ENCODE data around the gene PCBP2. TPM values are rescaled to one million over a fixed set of nuclear protein-coding genes. Genes with fewer than 3 reads are reported as not detected.

Gene PCBP2
- total RNA-seq, 2 experiments from 2014 or later: 881 to 999 TPM

DNA sequence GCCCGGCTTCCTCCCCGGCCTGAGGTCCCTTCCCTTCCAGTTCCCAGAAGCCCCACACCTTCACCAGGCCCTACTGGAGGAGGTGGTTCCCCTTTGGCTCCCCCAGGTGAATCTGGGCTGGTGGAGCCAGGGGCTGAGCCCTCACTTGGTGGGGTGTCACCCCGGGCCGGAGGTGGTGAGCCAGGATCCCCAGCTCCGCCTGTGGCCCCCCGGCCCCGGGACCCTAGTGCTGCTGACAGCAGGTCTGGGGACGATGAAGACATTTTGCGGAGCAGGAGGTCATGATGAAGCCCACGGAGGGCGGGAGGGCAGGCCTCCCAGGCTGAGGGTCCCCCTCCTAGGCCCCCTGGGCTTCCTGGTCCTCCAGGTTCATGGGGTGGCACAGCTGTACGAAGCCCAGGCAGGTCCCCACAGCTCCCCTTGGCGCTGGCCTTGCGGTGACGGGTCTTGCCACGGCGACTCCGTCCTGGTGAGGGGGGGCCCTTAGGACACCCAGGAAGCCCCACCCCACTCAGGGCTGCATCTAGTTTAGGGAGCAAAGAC lies 30.8 kb downstream of the PCBP2 start:
- Mint-ChIP-seq H3K4me1 (peaks cover 2% of the 10 kb centered on the region), H3K27ac (no peak overlapping the region), H3K27me3 (no peaks in the 10 kb centered on the region), H3K4me3 (no peak overlapping the region), H3K9me3 (ENCODE audit: low read depth) (no peaks in the 10 kb centered on the region), H3K36me3 (ENCODE audit: low read depth) (peaks cover 57% of the 10 kb centered on the region)
- ChIA-PET CTCF (interaction anchor here (0.9 to 2.8 kb wide), 11 partner anchors 10 to 159 kb away, joined by 3 to 13 read pairs (median 4); partner anchors contain the start of gene TARBP2), POLR2A (interaction anchor here (0.5 to 3.7 kb wide), 9 partner anchors 9 to 130 kb away, joined by 3 to 25 read pairs (median 4); partner anchors contain the start of genes MAP3K12 and TARBP2)
- ATAC-seq (no peak), DNase-seq (no peak)
- intact Hi-C loops (cut with DNase I, micrococcal nuclease): no loop called here

DNA sequence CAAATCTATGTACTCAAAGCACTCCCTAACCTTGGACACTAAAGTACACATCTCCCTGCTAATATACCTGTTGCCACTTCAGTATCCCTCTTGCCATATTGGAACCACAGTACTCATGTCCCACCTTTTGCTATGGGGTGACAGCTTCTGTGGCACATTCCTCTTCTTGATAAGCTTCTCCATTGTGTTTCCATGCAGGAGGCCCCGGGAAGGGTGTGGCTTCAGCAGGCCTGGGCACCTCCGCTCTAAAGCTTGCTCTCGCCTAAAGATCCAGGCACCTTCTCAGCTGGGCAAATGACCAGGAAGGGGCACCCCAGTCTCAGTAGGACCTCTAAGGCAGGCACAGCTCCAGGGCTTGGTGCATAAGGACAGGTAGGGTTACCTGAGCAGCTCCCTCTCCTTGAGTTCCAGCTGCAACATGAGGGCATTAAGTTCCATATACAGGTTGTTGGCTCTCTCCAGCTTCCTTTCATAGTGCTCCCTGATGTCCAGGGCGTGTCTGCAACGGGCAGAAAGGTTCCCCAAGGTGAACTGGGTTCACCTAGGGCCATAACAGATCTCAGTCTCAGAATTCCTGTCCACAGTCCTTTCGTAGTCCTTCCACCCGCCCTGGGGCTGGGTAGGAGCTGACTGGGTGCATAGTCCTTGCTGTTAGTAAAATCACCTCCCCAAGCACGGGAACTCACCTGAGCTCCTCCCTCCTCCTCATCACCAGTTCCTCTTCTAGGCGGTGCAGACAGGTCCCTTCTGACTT lies 31.5 kb downstream of the PCBP2 start:
- no peak for DNase-seq
- POLR2A ChIA-PET: interaction anchor here (0.6 to 3.7 kb wide), 9 partner anchors 8 to 138 kb away, joined by 3 to 25 read pairs (median 3); partner anchors contain the start of genes MAP3K12 and TARBP2
- Mint-ChIP-seq H3K4me3 (no peak overlapping the region), H3K36me3 (ENCODE audit: low read depth) (peaks cover 51% of the 10 kb centered on the region), H3K27me3 (no peaks in the 10 kb centered on the region), H3K9me3 (ENCODE audit: low read depth) (no peaks in the 10 kb centered on the region), H3K4me1 (peaks cover 2% of the 10 kb centered on the region), H3K27ac (peak overlapping the region; percentile 11)
- intact Hi-C loops (cut with DNase I, micrococcal nuclease): no loop called here
- CTCF ChIA-PET: interaction anchor here (0.9 to 2.8 kb wide), 5 partner anchors 10 to 138 kb away, joined by 3 to 13 read pairs (median 4); no protein-coding TSS in a partner anchor
- no peak for ATAC-seq

DNA sequence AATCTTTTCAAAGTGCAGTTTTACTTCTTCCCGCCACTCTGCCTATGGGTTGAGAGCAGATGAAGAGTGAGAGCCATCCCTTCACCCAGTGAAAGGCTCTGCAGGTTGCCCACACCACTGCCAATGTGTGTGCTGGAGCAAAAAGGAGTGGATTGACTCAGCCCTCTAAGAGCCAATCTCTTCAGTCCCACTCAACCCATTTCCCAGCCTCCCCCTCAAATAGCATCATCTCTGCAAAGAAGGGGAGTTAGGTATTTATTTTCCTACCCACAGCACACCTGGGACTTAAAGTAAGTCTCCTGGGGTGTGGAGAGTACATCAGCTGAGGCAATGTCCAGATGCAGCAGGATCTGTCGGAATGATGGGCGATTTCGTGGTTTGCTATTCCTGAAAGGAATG lies 32.1 kb downstream of the PCBP2 start:
- no peaks in the 10 kb centered on the region for H3K27me3 Mint-ChIP-seq
- ATAC-seq (peak; percentile 34), DNase-seq (no peak)
- ChIA-PET CTCF (interaction anchor here (1.0 to 2.8 kb wide), 2 partner anchors 11 to 26 kb away, joined by 3 to 13 read pairs; no protein-coding TSS in a partner anchor), POLR2A (interaction anchor here (1.2 to 3.7 kb wide), 4 partner anchors 8 to 139 kb away, joined by 3 to 25 read pairs (median 14); partner anchors contain the start of gene TARBP2)
- no peak overlapping the region for H3K4me3 Mint-ChIP-seq
- no peaks in the 10 kb centered on the region for H3K4me1 Mint-ChIP-seq
- peak overlapping the region; percentile 11 for H3K27ac Mint-ChIP-seq
- peaks cover 48% of the 10 kb centered on the region for H3K36me3 Mint-ChIP-seq (ENCODE audit: low read depth)
- intact Hi-C loops (cut with DNase I, micrococcal nuclease): no loop called here
- no peaks in the 10 kb centered on the region for H3K9me3 Mint-ChIP-seq (ENCODE audit: low read depth)

DNA sequence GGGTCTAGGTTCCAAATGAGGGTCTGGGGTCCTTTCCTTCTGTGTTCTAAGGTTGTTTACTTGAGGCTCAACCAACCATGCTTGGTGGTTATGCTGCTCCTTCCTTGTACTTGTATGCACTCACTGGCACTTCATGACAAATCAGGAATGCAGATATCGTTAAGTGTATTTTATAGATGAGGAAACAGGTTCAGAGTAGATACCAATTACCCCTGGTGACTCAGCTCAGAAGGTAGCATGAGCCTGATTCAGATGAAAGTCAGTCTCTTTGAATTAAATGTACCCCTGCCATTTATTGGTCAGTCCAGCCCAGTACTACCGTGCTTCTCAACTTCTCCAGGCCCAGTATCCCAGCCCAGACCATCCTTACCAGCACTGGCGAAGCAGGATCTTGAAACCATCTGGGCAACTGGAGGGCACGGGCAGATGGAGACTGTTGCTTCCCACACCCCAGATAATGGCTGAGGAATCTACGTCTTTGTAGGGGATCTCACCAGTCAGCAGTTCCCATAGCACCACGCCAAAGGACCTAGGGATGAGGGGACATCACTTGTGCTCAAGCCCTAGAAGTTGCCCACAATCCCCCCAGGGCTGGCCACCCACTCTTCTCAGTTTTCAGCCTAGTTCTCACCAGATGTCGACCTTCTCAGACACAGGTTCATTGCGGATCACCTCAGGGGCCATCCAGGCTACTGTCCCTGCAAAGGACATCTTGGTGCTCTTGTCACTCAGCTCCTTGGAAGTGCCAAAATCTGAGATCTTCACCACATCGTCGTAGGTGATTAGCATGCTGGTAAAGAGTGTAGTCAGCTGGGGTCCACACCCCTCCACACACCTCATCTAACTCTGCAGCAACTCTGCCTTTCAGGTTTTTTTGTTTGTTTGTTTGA lies 33.0 kb downstream of the PCBP2 start:
- ChIA-PET POLR2A (interaction anchor here (1.2 kb wide), 1 partner anchor 12 kb away, joined by 3 read pairs; no protein-coding TSS in a partner anchor), CTCF (interaction anchor here (0.5 to 1.0 kb wide), 3 partner anchors 9 to 80 kb away, joined by 3 read pairs; no protein-coding TSS in a partner anchor)
- H3K4me3 Mint-ChIP-seq: no peak overlapping the region
- DNase-seq (no peak), ATAC-seq (no peak)
- no peaks in the 10 kb centered on the region for H3K27me3 Mint-ChIP-seq
- intact Hi-C loops (cut with DNase I, micrococcal nuclease): no loop called here
- no peak overlapping the region for H3K27ac Mint-ChIP-seq
- H3K36me3 Mint-ChIP-seq (ENCODE audit: low read depth): peaks cover 39% of the 10 kb centered on the region
- no peaks in the 10 kb centered on the region for H3K9me3 Mint-ChIP-seq (ENCODE audit: low read depth)
- H3K4me1 Mint-ChIP-seq: no peaks in the 10 kb centered on the region

DNA sequence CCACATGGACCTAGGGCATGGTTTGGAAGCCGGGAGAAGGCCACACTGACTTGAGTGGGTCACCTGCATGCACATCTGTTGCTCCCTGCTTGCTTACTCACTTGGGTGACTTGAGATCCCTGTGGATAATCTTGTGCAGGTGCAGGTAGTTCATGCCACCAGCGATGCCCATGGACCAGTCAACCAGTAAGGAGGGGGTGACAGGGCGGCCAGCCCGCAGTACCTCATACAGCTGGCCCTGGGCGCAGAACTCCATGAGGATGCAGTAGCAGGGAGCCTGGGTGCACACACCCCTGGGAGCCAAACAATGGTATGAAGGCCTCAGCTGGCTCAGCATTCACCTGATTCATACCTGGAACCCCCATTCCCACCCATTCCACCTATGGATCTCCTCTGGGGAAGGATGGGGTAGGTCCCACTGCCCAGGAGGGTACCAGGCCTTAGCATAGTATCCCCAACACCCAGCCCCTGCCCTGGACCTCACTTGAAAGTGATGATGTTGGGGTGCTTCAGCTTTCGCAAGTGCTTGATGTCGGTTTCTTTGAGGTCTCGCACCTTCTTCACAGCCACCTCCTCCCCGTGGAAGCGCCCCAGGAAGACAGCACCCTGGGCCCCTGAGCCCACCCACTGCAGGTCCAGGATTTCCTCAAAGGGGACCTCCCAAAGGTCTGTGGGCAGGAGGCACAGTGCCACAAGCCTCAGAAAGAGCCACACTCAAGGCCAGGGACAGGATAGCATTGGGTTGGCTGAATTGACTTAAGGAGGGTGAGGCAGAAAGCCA lies 34.2 kb downstream of the PCBP2 start:
- Mint-ChIP-seq H3K36me3 (ENCODE audit: low read depth) (peaks cover 31% of the 10 kb centered on the region), H3K4me3 (no peak overlapping the region), H3K27ac (peak overlapping the region; percentile 33), H3K9me3 (ENCODE audit: low read depth) (no peaks in the 10 kb centered on the region), H3K4me1 (no peaks in the 10 kb centered on the region), H3K27me3 (no peaks in the 10 kb centered on the region)
- ChIA-PET POLR2A (interaction anchor here (1.2 kb wide), 1 partner anchor 14 kb away, joined by 3 read pairs; no protein-coding TSS in a partner anchor), CTCF (no interaction called here)
- intact Hi-C loops (cut with DNase I, micrococcal nuclease): no loop called here
- DNase-seq (no peak), ATAC-seq (no peak)

DNA sequence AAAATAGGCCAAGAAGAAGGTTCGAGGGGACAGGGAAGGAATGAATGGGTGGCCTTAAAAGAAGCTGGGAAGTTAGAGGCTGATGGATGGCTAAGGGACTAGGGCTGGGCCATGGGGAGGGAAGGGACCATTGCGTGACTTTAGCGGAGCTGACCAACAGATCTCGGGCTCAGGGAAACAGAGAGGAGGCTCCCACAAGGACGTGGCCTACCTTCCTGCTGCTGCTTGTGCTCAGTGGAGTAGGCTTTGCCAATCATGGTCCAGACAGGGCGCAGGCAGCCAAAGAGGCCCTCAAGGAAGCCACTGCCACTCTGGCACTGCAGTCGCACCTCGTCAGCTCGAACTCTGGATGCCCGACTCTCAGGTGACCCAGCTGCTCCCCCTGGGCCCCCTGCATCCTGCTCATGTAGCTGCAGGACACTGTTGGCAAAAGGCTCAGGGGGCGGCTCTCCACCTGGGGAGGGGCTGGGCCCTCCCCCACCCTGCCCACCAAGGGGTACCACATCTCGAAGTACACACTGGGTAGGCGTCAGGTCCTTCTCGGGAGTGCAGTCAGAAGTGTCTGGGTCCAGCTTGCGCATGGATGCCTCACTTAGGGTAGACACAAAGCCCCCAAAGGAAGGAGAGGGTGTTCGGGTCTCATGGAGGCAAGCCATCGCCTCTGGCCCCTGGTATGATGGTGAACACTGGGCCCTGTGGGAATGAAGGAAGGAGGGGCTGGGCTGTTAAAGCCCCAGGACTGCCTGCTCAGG lies 35.0 kb downstream of the PCBP2 start:
- Mint-ChIP-seq H3K27ac (peak overlapping the region; percentile 33), H3K4me3 (no peak overlapping the region), H3K9me3 (ENCODE audit: low read depth) (no peaks in the 10 kb centered on the region), H3K4me1 (no peaks in the 10 kb centered on the region), H3K27me3 (no peaks in the 10 kb centered on the region), H3K36me3 (ENCODE audit: low read depth) (peaks cover 28% of the 10 kb centered on the region)
- ChIA-PET CTCF (no interaction called here), POLR2A (no interaction called here)
- no peak for ATAC-seq
- intact Hi-C loops (cut with DNase I, micrococcal nuclease): no loop called here
- DNase-seq: no peak

DNA sequence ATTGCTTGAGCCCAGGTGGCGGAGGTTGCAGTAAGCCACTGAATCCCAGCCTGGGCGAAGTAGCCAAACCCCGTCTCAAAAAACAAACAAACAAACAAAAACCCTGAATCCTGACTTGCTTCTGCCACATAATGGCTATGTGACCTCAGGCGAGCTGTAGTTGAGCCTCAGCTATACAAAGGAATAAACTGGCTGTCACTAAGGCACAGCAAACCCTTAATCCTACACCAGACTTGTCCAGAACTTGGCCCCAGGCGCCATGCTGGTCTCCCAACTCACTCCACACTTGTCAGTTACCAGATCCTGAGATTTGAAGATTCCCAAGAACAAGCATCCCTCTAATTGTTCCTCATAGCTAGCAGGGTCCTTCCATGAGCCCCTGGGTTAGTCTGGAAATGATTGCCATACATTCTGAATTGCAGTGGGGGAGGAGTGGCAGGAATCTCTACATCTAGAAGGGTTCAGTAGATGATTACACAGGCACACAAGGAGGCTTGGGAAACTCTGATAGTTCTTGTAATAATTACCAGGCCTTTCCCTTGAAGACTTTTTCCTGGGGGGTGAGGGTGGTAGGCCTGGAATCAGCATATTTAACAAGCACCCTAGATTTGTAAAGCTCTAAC lies 37.5 kb downstream of the PCBP2 start:
- no peak overlapping the region for H3K4me3 Mint-ChIP-seq
- H3K4me1 Mint-ChIP-seq: peaks cover 17% of the 10 kb centered on the region
- H3K27ac Mint-ChIP-seq: no peak overlapping the region
- ChIA-PET POLR2A (interaction anchor here (1.1 to 2.0 kb wide), 3 partner anchors 11 to 48 kb away, joined by 4 to 5 read pairs (median 4); partner anchors contain the start of gene TARBP2), CTCF (interaction anchor here (0.6 to 1.9 kb wide), 4 partner anchors 8 to 130 kb away, joined by 3 to 11 read pairs (median 6); no protein-coding TSS in a partner anchor)
- no peaks in the 10 kb centered on the region for H3K9me3 Mint-ChIP-seq (ENCODE audit: low read depth)
- intact Hi-C loops (cut with DNase I, micrococcal nuclease): no loop called here
- peaks cover 12% of the 10 kb centered on the region for H3K36me3 Mint-ChIP-seq (ENCODE audit: low read depth)
- DNase-seq (no peak), ATAC-seq (no peak)
- H3K27me3 Mint-ChIP-seq: no peaks in the 10 kb centered on the region

DNA sequence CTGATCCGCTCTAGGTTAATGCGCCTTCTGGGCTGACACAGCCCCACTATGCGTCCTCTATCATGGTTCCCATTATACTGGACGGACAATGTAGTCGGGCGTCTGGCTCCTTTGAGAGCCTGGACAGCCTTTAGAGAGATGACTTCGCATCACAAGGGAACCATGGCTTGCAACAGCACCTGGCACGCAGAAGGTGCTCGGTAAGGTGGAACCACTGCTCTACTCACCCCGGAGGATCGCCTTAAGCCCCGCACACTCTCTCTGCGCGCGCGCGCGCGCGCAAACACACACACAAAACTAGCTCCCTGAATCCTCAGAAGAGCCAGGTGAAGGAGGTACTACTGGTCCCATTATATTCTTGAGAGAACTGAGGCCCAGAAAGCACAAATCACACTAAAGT lies 40.3 kb downstream of the PCBP2 start:
- intact Hi-C loops (cut with DNase I, micrococcal nuclease): loop anchor here in 1 of 2 experiments (2.0 kb wide), 2 partner anchors 39 to 135 kb away; partner anchors contain the start of genes ATF7 and PCBP2
- Mint-ChIP-seq H3K27ac (peak overlapping the region; percentile 78), H3K27me3 (no peaks in the 10 kb centered on the region), H3K4me3 (peak overlapping the region; percentile 80), H3K9me3 (ENCODE audit: low read depth) (no peaks in the 10 kb centered on the region), H3K4me1 (peaks cover 17% of the 10 kb centered on the region), H3K36me3 (ENCODE audit: low read depth) (no peaks in the 10 kb centered on the region)
- POLR2A ChIA-PET: interaction anchor here (0.6 to 2.6 kb wide), 6 partner anchors 9 to 183 kb away, joined by 3 to 11 read pairs (median 5); partner anchors contain the start of genes ATP5MC2, SP1 and TARBP2
- no peak for DNase-seq
- CTCF ChIA-PET: interaction anchor here (0.6 to 1.3 kb wide), 6 partner anchors 17 to 225 kb away, joined by 3 to 5 read pairs (median 4); no protein-coding TSS in a partner anchor
- ATAC-seq: no peak

DNA sequence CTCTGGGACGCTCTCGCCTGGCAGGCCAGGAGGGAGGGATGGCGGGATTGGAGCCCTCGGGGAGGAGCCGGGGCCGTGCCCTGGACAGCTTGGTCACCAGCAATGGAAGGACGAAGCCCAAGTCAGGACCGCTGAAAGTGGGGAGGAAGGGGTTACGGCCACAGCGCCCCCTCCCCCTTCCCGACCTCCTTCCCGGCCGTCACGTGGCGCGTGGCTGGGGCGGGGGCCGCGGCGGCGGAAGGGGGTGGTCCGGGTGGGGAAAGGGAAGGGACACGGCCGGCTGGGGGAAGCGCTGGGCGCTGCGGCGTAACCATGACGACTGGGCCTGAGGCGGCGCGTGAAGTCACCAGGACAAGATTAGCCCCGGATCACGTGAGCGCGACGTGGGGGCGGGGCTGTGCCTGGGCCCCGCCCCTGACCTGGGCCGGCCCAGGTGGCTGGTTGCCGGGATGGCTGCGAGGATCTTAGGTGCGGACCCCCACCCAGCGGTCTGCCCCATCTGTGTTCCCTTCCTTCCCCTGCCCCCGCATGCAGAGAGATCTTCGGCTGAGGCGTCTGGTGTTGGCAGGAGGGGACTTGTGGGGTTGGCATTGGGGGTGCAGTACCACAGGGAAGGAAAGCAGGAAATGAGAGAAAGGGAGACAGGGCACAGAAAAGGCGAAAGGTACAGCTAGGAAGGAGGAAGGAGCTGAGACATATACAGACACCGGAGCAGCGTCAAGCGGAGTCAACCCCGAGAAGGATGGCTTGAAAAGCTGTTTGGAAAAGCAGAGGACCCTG lies 41.1 kb downstream of the PCBP2 start:
- Mint-ChIP-seq H3K36me3 (ENCODE audit: low read depth) (no peaks in the 10 kb centered on the region), H3K9me3 (ENCODE audit: low read depth) (no peaks in the 10 kb centered on the region), H3K4me1 (peaks cover 20% of the 10 kb centered on the region), H3K27me3 (no peaks in the 10 kb centered on the region), H3K27ac (peak overlapping the region; percentile 88), H3K4me3 (peak overlapping the region; percentile 80)
- ChIA-PET POLR2A (interaction anchor here (0.7 to 2.6 kb wide), 6 partner anchors 8 to 795 kb away, joined by 3 to 10 read pairs (median 3); partner anchors contain the start of gene TARBP2), CTCF (interaction anchor here (0.6 to 1.9 kb wide), 8 partner anchors 15 to 226 kb away, joined by 3 to 11 read pairs (median 4); partner anchors contain the start of gene AAAS)
- ATAC-seq (peak; percentile 94), DNase-seq (peak; percentile 93)
- intact Hi-C loops (cut with DNase I, micrococcal nuclease): loop anchor here in 1 of 2 experiments (1.0 to 2.0 kb wide), 4 partner anchors 8 to 134 kb away; partner anchors contain the start of genes ATF7, PCBP2, PRR13 and TARBP2
